ENCODE data around the gene ZSWIM5.
"Not testable (repeated sequence)": the region's sequence is repeated elsewhere in the genome, so short reads cannot be mapped to it uniquely, and the experiment has no call there.

ZSWIM5 gene

GRCh38 chr1:45200906-45201500 lies 5.4 kb downstream of the ZSWIM5 start:
- DNase-seq: no peak

GRCh38 chr1:45200435-45200834 lies 6.0 kb downstream of the ZSWIM5 start:
- DNase-seq: no peak

- no peak for DNase-seq
Measured at GRCh38 chr1:45198185-45198584, 8.2 kb downstream of the ZSWIM5 start.

DNA sequence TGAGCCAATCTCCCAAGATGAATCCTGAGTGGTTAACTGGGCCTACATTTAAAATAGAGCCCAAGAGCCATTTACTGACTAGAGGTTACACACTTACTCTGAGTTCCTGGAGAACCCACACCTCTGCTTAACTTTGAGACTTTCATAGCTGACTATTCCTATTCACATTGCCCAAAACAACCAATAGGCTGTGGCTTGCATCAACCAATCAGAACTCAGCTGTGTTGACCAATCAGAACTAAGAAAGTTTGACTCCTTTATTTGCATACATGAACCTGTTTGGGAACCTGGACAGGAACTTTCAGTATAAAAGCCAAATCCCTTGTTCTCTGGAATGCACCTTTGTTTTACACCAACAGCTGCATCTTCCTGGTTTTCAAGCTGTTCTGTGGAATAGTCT lies 9.5 kb downstream of the ZSWIM5 start:
- DNase-seq: no peak

GRCh38 chr1:45191418-45191783 lies 15.0 kb downstream of the ZSWIM5 start:
- no peak for DNase-seq

- DNase-seq: no peak
Measured at GRCh38 chr1:45187725-45188124, 18.7 kb downstream of the ZSWIM5 start.

DNA sequence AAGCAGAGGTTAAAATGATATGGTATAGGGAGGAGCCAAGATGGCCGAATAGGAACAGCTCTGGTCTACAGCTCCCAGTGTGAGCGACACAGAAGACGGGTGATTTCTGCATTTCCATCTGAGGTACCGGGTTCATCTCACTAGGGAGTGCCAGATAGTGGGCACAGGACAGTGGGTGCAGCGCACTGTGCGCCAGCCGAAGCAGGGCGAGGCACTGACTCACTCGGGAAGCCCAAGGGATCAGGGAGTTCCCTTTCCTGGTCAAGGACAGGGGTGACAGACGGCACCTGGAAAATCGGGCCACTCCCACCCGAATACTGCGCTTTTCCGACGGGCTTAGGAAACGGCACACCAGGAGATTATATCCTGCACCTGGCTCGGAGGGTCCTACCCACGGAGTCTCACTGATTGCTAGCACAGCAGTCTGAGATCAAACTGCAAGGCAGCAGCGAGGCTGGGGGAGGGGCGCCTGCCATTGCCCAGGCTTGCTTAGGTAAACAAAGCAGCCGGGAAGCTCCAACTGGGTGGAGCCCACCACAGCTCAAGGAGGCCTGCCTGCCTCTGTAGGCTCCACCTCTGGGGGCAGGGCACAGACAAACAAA lies 26.4 kb downstream of the ZSWIM5 start:
- not testable (repeated sequence) for DNase-seq

DNA sequence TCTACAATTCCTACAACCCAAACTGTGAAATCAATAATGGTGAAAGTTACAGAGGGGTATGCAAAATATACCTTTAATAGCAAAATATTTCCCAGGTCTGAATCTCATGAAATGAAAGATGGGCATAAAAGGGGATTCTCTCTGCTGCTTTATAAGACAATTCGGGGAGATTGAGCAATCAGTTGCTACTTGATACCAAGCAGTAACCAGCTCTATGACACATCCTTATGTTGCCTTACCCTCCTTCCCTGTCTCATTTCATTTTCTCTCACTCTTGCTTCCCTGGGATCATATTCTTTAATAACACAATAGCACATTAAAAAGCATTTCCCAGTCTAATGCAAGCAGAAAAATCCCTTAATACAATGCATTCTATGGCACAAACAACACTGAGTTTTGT lies 29.0 kb downstream of the ZSWIM5 start:
- no peak for DNase-seq

DNA sequence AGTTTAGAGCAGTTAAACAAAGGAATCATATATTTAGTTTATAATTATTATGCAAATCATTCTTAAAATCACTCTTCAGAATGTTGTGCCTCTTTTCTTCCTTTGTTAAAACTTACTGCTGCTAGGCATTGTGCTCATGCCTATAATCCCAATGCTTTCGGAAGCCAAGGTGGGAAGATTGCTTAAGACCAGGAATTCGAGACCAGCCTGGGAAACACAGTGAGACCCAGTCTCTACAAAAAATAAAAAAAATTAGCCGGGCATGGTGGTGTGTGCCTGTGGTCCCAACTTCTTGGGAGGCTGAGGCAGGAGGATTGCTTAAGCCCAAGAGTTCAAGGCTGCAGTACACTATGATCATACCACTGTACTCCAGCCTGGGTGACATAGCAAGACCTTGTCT lies 33.6 kb downstream of the ZSWIM5 start:
- DNase-seq: no peak

DNA sequence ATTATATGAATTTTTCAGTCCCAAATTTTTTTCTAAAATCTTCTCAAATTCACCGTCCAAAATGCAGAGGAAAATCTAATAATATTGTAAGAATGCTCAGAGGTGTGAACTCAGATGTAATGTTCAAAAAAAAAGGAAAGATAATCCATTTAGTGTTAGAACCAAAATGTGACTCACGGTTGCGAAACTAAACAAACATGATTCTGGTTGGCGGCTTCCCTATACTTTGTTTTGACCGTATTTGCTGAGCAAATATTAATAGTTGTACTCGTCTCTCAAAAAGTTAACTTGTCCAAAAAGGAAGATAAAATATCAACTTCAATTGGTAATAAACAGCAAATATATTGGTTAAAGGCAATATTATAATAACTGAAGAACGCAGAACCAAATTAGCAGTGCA lies 34.4 kb downstream of the ZSWIM5 start:
- no peak for DNase-seq

- DNase-seq: no peak
Measured at GRCh38 chr1:45171575-45171974, 34.8 kb downstream of the ZSWIM5 start.

DNA sequence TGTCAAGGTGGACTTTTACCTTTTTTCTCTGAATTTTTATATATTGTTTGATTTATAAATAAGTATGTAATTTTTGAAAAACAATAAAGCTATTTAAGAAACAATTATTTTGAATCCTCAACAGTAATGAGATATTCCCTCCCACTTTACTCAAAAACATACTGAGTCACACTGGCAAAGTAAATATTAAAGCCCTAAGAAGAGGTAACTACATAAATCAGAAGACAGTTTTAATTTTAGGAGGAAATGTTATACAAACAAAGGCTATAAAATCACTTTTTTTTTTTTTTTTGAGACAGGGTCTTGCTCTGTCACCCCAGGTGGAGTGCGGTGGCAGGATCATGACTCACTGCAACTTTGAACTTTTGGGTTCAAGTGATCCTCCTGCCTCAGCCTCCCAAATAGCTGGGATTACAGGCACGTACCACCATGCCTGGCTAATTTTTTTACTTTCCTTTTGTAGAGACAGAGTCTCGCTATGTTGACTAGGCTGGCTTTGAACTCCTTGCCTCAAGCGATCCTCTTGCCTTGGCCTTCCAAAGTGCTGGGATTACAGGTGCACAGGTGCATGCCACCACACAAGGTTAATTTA lies 36.2 kb downstream of the ZSWIM5 start:
- no peak for DNase-seq

DNA sequence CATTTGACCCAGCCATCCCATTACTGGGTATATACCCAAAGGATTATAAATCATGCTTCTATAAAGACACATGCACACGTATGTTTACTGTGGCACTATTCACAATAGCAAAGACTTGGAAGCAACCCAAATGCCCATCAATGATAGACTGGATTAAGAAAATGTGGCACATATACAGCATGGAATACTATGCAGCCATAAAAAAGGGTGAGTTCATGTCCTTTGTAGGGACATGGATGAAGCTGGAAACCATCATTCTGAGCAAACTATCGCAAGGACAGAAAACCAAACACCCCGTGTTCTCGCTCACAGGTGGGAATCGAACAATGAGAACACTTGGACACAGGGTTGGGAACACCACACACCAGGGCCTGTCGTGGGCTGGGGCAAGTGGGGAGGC lies 38.5 kb downstream of the ZSWIM5 start:
- not testable (repeated sequence) for DNase-seq

GRCh38 chr1:45164307-45164706 lies 42.1 kb downstream of the ZSWIM5 start:
- DNase-seq: not testable (repeated sequence)

GRCh38 chr1:45163111-45163510 lies 43.3 kb downstream of the ZSWIM5 start:
- DNase-seq: not testable (repeated sequence)

GRCh38 chr1:45162041-45163035 lies 44.1 kb downstream of the ZSWIM5 start:
- peak in 1 of 2 experiments; percentile 16 for DNase-seq

DNA sequence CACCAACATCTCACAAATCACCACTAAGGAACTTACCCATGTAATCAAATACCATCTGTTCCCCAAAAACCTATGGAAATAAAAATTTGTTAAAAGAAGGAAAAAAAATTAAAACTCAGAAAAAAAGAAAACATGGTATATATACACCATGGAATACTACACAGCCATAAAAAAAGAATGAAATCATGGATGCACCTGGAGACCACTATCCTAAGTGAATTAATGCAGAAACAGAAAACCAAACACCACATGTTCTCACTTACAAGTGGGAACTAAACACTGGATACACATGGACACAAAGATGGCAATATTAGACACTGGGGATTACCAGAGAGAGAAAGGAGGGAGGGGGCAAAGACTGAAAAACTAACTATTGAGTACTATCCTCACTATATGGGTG lies 50.4 kb downstream of the ZSWIM5 start:
- DNase-seq: no peak

GRCh38 chr1:45155423-45155822 lies 51.0 kb downstream of the ZSWIM5 start:
- DNase-seq: no peak

GRCh38 chr1:45152126-45152525 lies 54.3 kb downstream of the ZSWIM5 start:
- no peak for DNase-seq

- DNase-seq: no peak
Measured at GRCh38 chr1:45148209-45148825, 58.1 kb downstream of the ZSWIM5 start.

DNA sequence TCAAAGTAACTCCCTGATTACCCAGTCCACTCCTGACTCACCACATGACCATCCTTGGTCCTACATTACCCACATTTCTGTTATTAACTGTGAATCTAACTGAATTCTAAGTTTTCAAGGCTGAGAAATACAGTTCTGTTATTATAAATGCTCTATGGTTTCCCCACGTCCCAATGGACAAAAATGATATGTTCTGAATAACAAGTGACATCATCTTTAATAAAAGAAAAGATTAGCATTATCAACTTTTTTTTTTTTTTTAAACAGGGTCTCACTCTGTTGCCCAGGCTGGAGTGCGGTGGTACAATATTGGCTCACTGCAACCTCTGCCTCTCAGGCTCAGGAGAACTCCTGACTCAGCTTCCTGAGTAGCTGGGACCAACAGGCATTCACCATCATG lies 59.6 kb downstream of the ZSWIM5 start:
- DNase-seq: no peak

- DNase-seq: no peak
Measured at GRCh38 chr1:45141247-45142003, 65.0 kb downstream of the ZSWIM5 start.

All from activated T-cell treated with anti-CD3 and anti-CD28 coated beads, Interleukin-2, amount 50 U/mL, for 48 hours (primary cell).